ENCODE measurements around the gene GAL3ST2. TPM values are rescaled to one million over a fixed set of nuclear protein-coding genes. Genes with fewer than 3 reads are reported as not detected.
"Not testable (repeated sequence)": the region's sequence is repeated elsewhere in the genome, so short reads cannot be mapped to it uniquely, and the experiment has no call there.

Gene GAL3ST2
- total RNA-seq, 2 donors from 2014 or later, result 2.4 TPM; not detected in 1

GRCh38 chr2:241822264-241822623, 45.6 kb downstream of the GAL3ST2 start:
- Histone ChIP-seq H3K9me3 (no peaks in the 10 kb centered on the region), H3K27ac (no peak overlapping the region), H3K4me3 (no peak overlapping the region), H3K27me3 (replicated peaks; ENCODE audit: insufficient read depth) (no peaks in the 10 kb centered on the region), H3K4me1 (replicated peaks) (no peaks in the 10 kb centered on the region), H3K36me3 (no peaks in the 10 kb centered on the region)
- intact Hi-C loops (cut with DNase I), result no loop called here
- 87% methylated on average over 14 of the region's 14 CpGs for WGBS
- no peak for DNase-seq (ENCODE audit: low spot score)
- TF ChIP-seq POLR2A (IDR thresholded peaks at IDR 0.05) (no peak), POLR2AphosphoS5 (IDR thresholded peaks at IDR 0.05) (no peak), CTCF (IDR thresholded peaks at IDR 0.05) (no peak)

GRCh38 chr2:241823531-241824437, 47.2 kb downstream of the GAL3ST2 start:
- H3K4me1 ChIP-seq (replicated peaks); intact Hi-C loops (cut with DNase I); H3K36me3 ChIP-seq; H3K4me3 ChIP-seq; H3K27me3 ChIP-seq (replicated peaks; ENCODE audit: insufficient read depth); H3K27ac ChIP-seq; H3K9me3 ChIP-seq; DNase-seq (ENCODE audit: low spot score): not testable (repeated sequence)
- WGBS, result 88% methylated on average over 45 of the region's 45 CpGs

GRCh38 chr2:241827394-241827793, 50.8 kb downstream of the GAL3ST2 start:
- Histone ChIP-seq H3K4me3 (no peak overlapping the region), H3K27ac (no peak overlapping the region), H3K4me1 (replicated peaks) (no peaks in the 10 kb centered on the region), H3K27me3 (replicated peaks; ENCODE audit: insufficient read depth) (no peaks in the 10 kb centered on the region), H3K9me3 (no peaks in the 10 kb centered on the region), H3K36me3 (no peaks in the 10 kb centered on the region)
- DNase-seq (ENCODE audit: low spot score), result no peak
- 85% methylated on average over 2 of the region's 2 CpGs for WGBS
- TF ChIP-seq CTCF (IDR thresholded peaks at IDR 0.05), result no peak
- no peak for TF ChIP-seq POLR2A (IDR thresholded peaks at IDR 0.05)
- TF ChIP-seq POLR2AphosphoS5 (IDR thresholded peaks at IDR 0.05), result no peak
- intact Hi-C loops (cut with DNase I), result no loop called here

- 15% methylated on average over 13 of the region's 13 CpGs for WGBS
- no peaks in the 10 kb centered on the region for H3K9me3 ChIP-seq
Observed at GRCh38 chr2:241833101-241833663, 56.6 kb downstream of the GAL3ST2 start.

GRCh38 chr2:241833756-241834526, 57.3 kb downstream of the GAL3ST2 start:
- WGBS, result 54% methylated on average over 24 of the region's 28 CpGs
- H3K9me3 ChIP-seq; H3K4me3 ChIP-seq; intact Hi-C loops (cut with DNase I); H3K27me3 ChIP-seq (replicated peaks; ENCODE audit: insufficient read depth); H3K4me1 ChIP-seq (replicated peaks); DNase-seq (ENCODE audit: low spot score); H3K36me3 ChIP-seq: not testable (repeated sequence)
- H3K27ac ChIP-seq, result peak overlapping the region in 1 of 2 donors; percentile 31

More at GRCh38 chr2:241833101-241833663, 56.6 kb downstream of the GAL3ST2 start:
- Histone ChIP-seq H3K4me3 (no peak overlapping the region), H3K36me3 (no peaks in the 10 kb centered on the region), H3K4me1 (replicated peaks) (peaks cover 4% of the 10 kb centered on the region), H3K27ac (peak overlapping the region in 1 of 2 donors; percentile 31), H3K27me3 (replicated peaks; ENCODE audit: insufficient read depth) (no peaks in the 10 kb centered on the region)
- DNase-seq (ENCODE audit: low spot score), result peak; percentile 70
- intact Hi-C loops (cut with DNase I), result no loop called here
- no peak for TF ChIP-seq POLR2A (IDR thresholded peaks at IDR 0.05)
- TF ChIP-seq POLR2AphosphoS5 (IDR thresholded peaks at IDR 0.05), result peak; percentile 95

- Histone ChIP-seq H3K27ac (no peak overlapping the region), H3K4me3 (no peak overlapping the region), H3K4me1 (replicated peaks) (peaks cover 4% of the 10 kb centered on the region), H3K27me3 (replicated peaks; ENCODE audit: insufficient read depth) (no peaks in the 10 kb centered on the region), H3K36me3 (no peaks in the 10 kb centered on the region), H3K9me3 (no peaks in the 10 kb centered on the region)
- WGBS, result 85% methylated on average over 10 of the region's 10 CpGs
- no peak for DNase-seq (ENCODE audit: low spot score)
- TF ChIP-seq POLR2A (IDR thresholded peaks at IDR 0.05), result no peak
- no peak for TF ChIP-seq CTCF (IDR thresholded peaks at IDR 0.05)
- no peak for TF ChIP-seq POLR2AphosphoS5 (IDR thresholded peaks at IDR 0.05)
- intact Hi-C loops (cut with DNase I), result no loop called here
Observed at GRCh38 chr2:241834527-241835210, 58.0 kb downstream of the GAL3ST2 start.
